ENCODE results near the gene GRAMD1A.
"Not testable (repeated sequence)": the region's sequence is repeated elsewhere in the genome, so short reads cannot be mapped to it uniquely, and the experiment has no call there.

GRAMD1A gene

GRCh38 chr19:35043906-35044305 lies 43.8 kb downstream of the GRAMD1A start:
- TF ChIP-seq, protein P1, sequence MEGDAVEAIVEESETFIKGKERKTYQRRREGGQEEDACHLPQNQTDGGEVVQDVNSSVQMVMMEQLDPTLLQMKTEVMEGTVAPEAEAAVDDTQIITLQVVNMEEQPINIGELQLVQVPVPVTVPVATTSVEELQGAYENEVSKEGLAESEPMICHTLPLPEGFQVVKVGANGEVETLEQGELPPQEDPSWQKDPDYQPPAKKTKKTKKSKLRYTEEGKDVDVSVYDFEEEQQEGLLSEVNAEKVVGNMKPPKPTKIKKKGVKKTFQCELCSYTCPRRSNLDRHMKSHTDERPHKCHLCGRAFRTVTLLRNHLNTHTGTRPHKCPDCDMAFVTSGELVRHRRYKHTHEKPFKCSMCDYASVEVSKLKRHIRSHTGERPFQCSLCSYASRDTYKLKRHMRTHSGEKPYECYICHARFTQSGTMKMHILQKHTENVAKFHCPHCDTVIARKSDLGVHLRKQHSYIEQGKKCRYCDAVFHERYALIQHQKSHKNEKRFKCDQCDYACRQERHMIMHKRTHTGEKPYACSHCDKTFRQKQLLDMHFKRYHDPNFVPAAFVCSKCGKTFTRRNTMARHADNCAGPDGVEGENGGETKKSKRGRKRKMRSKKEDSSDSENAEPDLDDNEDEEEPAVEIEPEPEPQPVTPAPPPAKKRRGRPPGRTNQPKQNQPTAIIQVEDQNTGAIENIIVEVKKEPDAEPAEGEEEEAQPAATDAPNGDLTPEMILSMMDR (IDR thresholded peaks at IDR 0.05; ENCODE audit: borderline replicate concordance, control extremely low read depth, extremely low read depth, insufficient read depth, missing control alignments): no peak
- DNase-seq (ENCODE audit: low spot score): no peak
- in situ Hi-C loops (cut with MboI; ENCODE audit: low sequenced_read_pairs, unreplicated experiment): no loop called here

DNA sequence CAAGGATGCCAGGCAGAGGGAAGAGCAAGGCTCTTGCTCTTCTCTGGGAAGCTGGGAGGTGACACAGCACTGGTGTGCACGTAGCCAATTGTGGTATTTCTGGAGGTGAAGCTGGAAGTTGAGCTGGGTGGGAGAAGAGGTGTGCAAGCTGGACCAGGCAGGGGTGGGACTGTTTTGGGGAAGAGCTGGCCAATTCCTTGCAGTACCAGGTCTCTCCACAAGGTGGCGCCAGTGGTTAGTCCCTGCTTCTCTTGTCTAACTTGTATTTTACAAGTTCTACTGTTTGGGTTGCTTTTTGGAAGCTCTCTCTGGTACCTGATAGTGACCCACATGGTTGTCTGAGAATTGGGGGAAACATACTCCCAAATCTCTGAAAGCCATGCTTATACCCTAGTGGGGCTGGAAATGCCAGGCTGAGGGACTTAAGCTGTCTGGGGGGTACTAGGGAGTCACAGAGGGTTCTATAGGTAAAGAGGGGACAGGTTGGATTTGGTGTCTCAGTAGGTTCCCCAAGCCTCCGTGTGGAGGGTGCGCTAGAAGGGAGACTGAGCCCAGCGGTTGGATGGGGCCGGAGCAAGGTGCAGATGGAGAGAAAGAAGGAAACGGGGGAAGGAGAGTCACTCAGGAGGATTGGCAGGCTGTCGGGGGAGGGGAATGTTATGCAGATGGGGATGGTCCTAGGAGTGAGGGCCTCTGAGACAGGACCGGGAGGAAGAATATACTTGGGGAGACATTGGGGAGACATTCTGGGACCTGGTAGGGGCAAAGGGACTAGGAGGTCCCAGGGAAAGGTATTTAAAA lies 44.4 kb downstream of the GRAMD1A start:
- peak; percentile 79 for DNase-seq (ENCODE audit: low spot score)
- in situ Hi-C loops (cut with MboI; ENCODE audit: low sequenced_read_pairs, unreplicated experiment): no loop called here
- TF ChIP-seq, protein P1 (IDR thresholded peaks at IDR 0.05; ENCODE audit: borderline replicate concordance, control extremely low read depth, extremely low read depth, insufficient read depth, missing control alignments): peak; percentile 88

DNA sequence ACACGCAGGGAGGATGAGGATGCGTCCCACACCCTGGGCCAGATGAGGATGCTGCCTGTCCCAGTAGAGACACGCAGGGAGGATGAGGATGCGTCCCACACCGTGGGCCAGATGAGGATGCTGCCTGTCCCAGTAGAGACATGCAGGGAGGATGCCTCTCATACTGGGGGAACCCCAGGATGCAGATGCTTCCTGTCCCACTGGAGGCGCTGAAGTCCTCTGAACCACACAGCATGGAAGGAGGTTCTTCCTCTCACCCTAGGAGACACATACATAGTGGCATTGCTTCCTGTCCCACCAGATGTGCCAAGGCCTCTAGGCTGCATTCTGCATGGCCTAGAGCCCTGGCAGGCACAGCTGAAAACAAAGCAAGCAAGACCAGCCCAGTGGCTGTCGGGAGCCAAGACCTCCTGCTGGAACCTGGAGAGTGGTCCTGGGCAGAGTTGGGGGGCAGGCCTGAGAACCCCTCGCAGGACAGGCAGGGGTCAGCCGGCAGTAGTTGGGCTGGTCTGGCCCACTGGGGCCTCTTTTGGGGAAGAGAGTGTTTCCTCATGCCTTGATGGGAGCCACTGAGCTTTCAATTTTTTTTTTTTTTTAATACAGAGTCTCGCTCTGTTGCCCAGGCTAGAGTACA lies 45.7 kb downstream of the GRAMD1A start:
- in situ Hi-C loops (cut with MboI; ENCODE audit: low sequenced_read_pairs, unreplicated experiment): no loop called here

DNA sequence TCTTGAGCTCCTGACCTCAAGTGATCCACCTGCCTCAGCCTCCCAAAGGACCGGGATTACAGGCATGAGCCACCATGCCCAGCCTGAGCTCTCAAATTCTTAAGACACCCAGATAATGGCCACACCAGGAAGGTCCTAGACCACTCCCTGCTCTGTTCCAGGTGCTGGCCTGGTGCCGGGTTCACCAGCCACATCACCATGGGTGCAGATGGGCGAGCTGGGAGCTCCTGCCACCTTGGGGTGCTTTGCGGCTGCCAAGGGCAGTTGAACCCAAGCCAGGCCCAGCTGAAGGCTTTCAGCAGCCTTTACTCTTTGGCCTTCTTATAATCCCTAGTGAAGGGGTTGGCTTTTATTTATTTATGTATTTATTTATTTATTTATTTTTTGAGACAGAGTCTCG lies 46.3 kb downstream of the GRAMD1A start:
- TF ChIP-seq, protein P1 (IDR thresholded peaks at IDR 0.05; ENCODE audit: borderline replicate concordance, control extremely low read depth, extremely low read depth, insufficient read depth, missing control alignments): no peak
- in situ Hi-C loops (cut with MboI; ENCODE audit: low sequenced_read_pairs, unreplicated experiment): no loop called here
- DNase-seq (ENCODE audit: low spot score): no peak

More for the DNA sequence above, 45.7 kb downstream of the GRAMD1A start:
- TF ChIP-seq, protein P1 (IDR thresholded peaks at IDR 0.05; ENCODE audit: borderline replicate concordance, control extremely low read depth, extremely low read depth, insufficient read depth, missing control alignments): no peak
- DNase-seq (ENCODE audit: low spot score): peak; percentile 82

DNA sequence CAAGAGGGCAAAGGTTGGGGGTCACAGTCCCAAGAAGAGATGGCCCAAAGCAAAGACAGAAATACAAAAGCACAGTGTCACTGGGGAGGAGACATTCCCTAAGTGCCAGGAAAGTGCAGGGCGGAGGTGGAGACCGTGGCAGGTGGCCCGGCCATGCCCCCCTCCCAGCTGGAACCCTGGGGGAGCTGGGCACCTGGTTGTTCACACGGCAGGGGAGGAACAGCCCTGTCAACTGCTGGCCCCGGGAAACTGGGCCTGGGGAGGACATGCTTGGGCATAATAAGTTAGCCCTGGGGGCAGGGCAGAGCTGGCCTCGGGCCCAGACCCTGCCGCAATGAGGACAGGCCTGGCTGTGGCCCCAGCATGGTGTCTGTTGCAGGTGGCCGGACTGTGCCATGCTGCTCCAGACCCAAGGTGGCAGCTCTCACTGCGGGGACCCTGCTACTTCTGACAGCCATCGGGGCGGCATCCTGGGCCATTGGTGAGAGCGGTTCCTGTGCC lies 48.8 kb downstream of the GRAMD1A start:
- DNase-seq (ENCODE audit: low spot score): no peak
- TF ChIP-seq, protein P1 (IDR thresholded peaks at IDR 0.05; ENCODE audit: borderline replicate concordance, control extremely low read depth, extremely low read depth, insufficient read depth, missing control alignments): no peak
- in situ Hi-C loops (cut with MboI; ENCODE audit: low sequenced_read_pairs, unreplicated experiment): no loop called here

- no peak for DNase-seq (ENCODE audit: low spot score)
- TF ChIP-seq, protein P1 (IDR thresholded peaks at IDR 0.05; ENCODE audit: borderline replicate concordance, control extremely low read depth, extremely low read depth, insufficient read depth, missing control alignments): no peak
- in situ Hi-C loops (cut with MboI; ENCODE audit: low sequenced_read_pairs, unreplicated experiment): no loop called here
Measured at GRCh38 chr19:35049456-35049855, 49.3 kb downstream of the GRAMD1A start.

GRCh38 chr19:35050662-35051061 lies 50.5 kb downstream of the GRAMD1A start:
- in situ Hi-C loops (cut with MboI; ENCODE audit: low sequenced_read_pairs, unreplicated experiment); DNase-seq (ENCODE audit: low spot score): not testable (repeated sequence)

DNA sequence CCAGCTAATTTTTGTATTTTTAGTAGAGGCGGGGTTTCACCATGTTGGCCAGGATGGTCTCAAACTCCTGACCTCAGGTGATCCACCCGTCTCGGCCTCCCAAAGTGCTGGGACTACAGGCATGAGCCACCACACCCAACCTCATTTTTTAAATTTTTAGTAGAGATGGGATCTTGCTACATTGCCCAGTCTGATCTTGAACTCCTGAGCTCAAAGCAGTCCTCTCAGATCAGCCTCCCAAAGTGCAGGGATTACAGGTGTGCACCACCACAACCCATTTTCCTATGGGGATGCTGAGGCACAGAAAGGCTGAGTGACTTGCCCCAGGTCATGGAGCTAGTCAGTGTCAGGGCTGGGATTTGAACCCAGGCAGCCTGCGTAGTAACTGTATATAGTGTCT lies 51.1 kb downstream of the GRAMD1A start:
- DNase-seq (ENCODE audit: low spot score); in situ Hi-C loops (cut with MboI; ENCODE audit: low sequenced_read_pairs, unreplicated experiment): not testable (repeated sequence)

All from GM13976 (cell line).